DOHH2 (cell line): ENCODE data around the gene WDFY4.

Experiments
- H3F3A ChIP-seq: fragments of 200-600 bp; sonication (generic), shearing (Covaris generic); 2 replicates; pipeline ENCODE4 v1.6.0; 2016; ENCODE audit warnings: antibody characterized with exemption, mild to moderate bottlenecking; ENCODE audit not compliant: control insufficient read depth, insufficient read depth
- H3K27ac ChIP-seq: fragments of 200-600 bp; sonication (generic); 2 replicates; pipeline ENCODE4 v1.5.1; 2014; ENCODE audit warnings: low read depth, mild to moderate bottlenecking, low read length, moderate library complexity
- H3K27me3 ChIP-seq: fragments of 200-600 bp; sonication (generic); 2 replicates; pipeline ENCODE4 v1.6.1; 2014; ENCODE audit warnings: mild to moderate bottlenecking, low read length, mixed read lengths; ENCODE audit not compliant: control insufficient read depth
- H3K36me3 ChIP-seq: fragments of 200-600 bp; sonication (generic); 2 replicates; pipeline ENCODE4 v1.6.1; 2014; ENCODE audit warnings: mild to moderate bottlenecking, low read length, moderate library complexity, mixed read lengths; ENCODE audit not compliant: control insufficient read depth
- H3K4me1 ChIP-seq: fragments of 200-600 bp; sonication (generic); 2 replicates; pipeline ENCODE4 v1.6.1; 2014; ENCODE audit warnings: mild to moderate bottlenecking, low read length, mixed read lengths; ENCODE audit not compliant: control insufficient read depth
- H3K4me2 ChIP-seq: fragments of 200-600 bp; sonication (generic); 2 replicates; pipeline ENCODE4 v1.6.0; 2014; ENCODE audit warnings: mild to moderate bottlenecking, low read length, moderate library complexity
- H3K4me3 ChIP-seq: fragments of 200-600 bp; sonication (generic); 2 replicates; pipeline ENCODE4 v1.5.1; 2014; ENCODE audit warnings: mild to moderate bottlenecking, low read length, mixed read lengths
- H3K79me2 ChIP-seq: fragments of 200-600 bp; sonication (generic); 2 replicates; pipeline ENCODE4 v1.6.1; 2014; ENCODE audit warnings: mild to moderate bottlenecking, low read length, mixed read lengths; ENCODE audit not compliant: control insufficient read depth
- H3K9me2 ChIP-seq: fragments of 200-600 bp; sonication (generic); replicated peaks from 2 replicates; pipeline ENCODE4 v1.6.1; 2014; ENCODE audit warnings: mild to moderate bottlenecking, low read length, mixed read lengths; ENCODE audit not compliant: control insufficient read depth
- H3K9me3 ChIP-seq: fragments of 200-600 bp; sonication (generic); 2 replicates; pipeline ENCODE4 v1.6.1; 2014; ENCODE audit warnings: antibody characterized with exemption, low read length, mixed read lengths; ENCODE audit not compliant: control insufficient read depth, insufficient read depth
- H4K20me1 ChIP-seq: fragments of 200-600 bp; sonication (generic); 2 replicates; pipeline ENCODE4 v1.6.0; 2014; ENCODE audit warnings: low read depth, mild to moderate bottlenecking, antibody characterized with exemption, low read length, moderate library complexity; ENCODE audit not compliant: control insufficient read depth, insufficient read depth
- EZH2phosphoT487 ChIP-seq: fragments of 200-600 bp; sonication (generic); IDR thresholded peaks from 2 replicates; pipeline ENCODE4 v1.6.1; 2017; ENCODE audit warnings: borderline replicate concordance, mild to moderate bottlenecking, antibody characterized with exemption, low read length, moderate library complexity, mixed read lengths
- TF ChIP-seq, protein P1 (sequence below): fragments of 200-600 bp; sonication (generic); IDR thresholded peaks from one replicate; pipeline ENCODE4 v1.5.1; 2014; ENCODE audit warnings: antibody characterized with exemption, mild to moderate bottlenecking, low read depth, low read length; ENCODE audit not compliant: poor library complexity, severe bottlenecking

Gene WDFY4

DNA sequence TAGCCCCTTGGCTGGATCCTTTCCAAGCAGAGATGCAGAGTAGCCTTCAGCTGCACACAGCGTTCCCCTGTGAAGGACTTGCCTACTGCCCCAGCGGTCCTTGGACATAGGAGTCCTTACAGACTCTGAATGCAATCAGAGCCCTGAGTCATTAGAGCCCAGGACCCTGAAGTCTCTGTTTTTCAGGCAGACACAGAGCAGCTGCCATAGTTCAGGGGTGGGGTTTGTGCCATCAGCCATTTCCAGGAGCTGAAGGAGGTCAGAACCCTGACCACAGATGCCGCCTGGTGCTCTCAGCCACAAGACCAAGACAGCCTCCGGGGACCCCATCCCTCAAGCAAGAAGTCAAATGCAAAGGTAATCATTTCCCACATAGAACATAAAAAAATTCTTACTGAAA, 32.8 kb upstream of the WDFY4 start:
- no peak overlapping the region for H3K27ac ChIP-seq
- H4K20me1 ChIP-seq: no peaks in the 10 kb centered on the region

GRCh38 chr10:48652344-48652743, 32.3 kb upstream of the WDFY4 start:
- H3K4me2 ChIP-seq: no peak overlapping the region
- H3K79me2 ChIP-seq: no peaks in the 10 kb centered on the region
- H4K20me1 ChIP-seq: no peaks in the 10 kb centered on the region
- H3K27me3 ChIP-seq: peaks cover 55% of the 10 kb centered on the region
- TF ChIP-seq, protein P1, sequence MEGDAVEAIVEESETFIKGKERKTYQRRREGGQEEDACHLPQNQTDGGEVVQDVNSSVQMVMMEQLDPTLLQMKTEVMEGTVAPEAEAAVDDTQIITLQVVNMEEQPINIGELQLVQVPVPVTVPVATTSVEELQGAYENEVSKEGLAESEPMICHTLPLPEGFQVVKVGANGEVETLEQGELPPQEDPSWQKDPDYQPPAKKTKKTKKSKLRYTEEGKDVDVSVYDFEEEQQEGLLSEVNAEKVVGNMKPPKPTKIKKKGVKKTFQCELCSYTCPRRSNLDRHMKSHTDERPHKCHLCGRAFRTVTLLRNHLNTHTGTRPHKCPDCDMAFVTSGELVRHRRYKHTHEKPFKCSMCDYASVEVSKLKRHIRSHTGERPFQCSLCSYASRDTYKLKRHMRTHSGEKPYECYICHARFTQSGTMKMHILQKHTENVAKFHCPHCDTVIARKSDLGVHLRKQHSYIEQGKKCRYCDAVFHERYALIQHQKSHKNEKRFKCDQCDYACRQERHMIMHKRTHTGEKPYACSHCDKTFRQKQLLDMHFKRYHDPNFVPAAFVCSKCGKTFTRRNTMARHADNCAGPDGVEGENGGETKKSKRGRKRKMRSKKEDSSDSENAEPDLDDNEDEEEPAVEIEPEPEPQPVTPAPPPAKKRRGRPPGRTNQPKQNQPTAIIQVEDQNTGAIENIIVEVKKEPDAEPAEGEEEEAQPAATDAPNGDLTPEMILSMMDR: no peak
- TF ChIP-seq EZH2phosphoT487: no peak
- H3F3A ChIP-seq: no peaks in the 10 kb centered on the region
- no peaks in the 10 kb centered on the region for H3K9me2 ChIP-seq
- peaks cover 13% of the 10 kb centered on the region for H3K4me1 ChIP-seq
- no peak overlapping the region for H3K27ac ChIP-seq
- H3K36me3 ChIP-seq: no peaks in the 10 kb centered on the region
- H3K4me3 ChIP-seq: no peak overlapping the region
- no peaks in the 10 kb centered on the region for H3K9me3 ChIP-seq

More for the DNA sequence above, 32.8 kb upstream of the WDFY4 start:
- Histone ChIP-seq H3K9me3 (no peaks in the 10 kb centered on the region), H3K9me2 (no peaks in the 10 kb centered on the region), H3K4me2 (no peak overlapping the region), H3K4me3 (no peak overlapping the region), H3F3A (no peaks in the 10 kb centered on the region), H3K27me3 (peaks cover 54% of the 10 kb centered on the region), H3K79me2 (no peaks in the 10 kb centered on the region), H3K4me1 (peaks cover 9% of the 10 kb centered on the region), H3K36me3 (no peaks in the 10 kb centered on the region)
- no peak for TF ChIP-seq EZH2phosphoT487
- TF ChIP-seq, protein P1: no peak

DNA sequence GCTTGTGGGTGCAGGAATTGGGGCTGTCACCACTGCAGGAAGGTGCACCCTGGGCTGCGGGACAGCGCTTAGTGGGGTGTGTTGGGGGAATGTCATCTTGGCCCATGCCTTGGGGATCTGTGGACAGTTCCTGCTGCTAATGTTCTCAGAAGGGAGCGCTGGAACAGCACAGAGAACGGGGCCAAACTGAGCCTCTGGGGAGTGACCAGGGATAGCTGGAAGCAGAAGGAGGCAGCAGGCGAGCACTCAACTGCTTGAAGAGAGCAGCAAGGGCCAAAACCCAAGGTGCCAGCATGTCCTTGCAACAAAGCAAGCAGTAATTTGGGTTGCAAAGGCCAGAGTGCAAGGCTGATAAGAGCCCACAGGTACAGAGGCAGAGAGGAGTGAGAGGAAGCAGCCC, 31.3 kb upstream of the WDFY4 start:
- Histone ChIP-seq H3F3A (no peaks in the 10 kb centered on the region), H3K27ac (no peak overlapping the region), H3K27me3 (peaks cover 60% of the 10 kb centered on the region), H3K9me3 (no peaks in the 10 kb centered on the region), H3K4me2 (no peak overlapping the region), H3K4me1 (peaks cover 13% of the 10 kb centered on the region), H4K20me1 (no peaks in the 10 kb centered on the region), H3K4me3 (no peak overlapping the region), H3K79me2 (no peaks in the 10 kb centered on the region), H3K9me2 (no peaks in the 10 kb centered on the region), H3K36me3 (no peaks in the 10 kb centered on the region)
- TF ChIP-seq, protein P1: no peak
- TF ChIP-seq EZH2phosphoT487: no peak
